Loucy (cell line): ENCODE data around the gene MRAS.

Experiments used
- H2AFZ ChIP-seq: fragments of 200-600 bp; sonication (generic); 2 replicates; pipeline ENCODE4 v1.6.0; 2016; ENCODE audit warnings: antibody characterized with exemption, mild to moderate bottlenecking, low read length, moderate library complexity
- H3F3A ChIP-seq: fragments of 200-600 bp; 2 replicates; pipeline ENCODE4 v1.6.0; 2016; ENCODE audit warnings: antibody characterized with exemption, low read depth, mild to moderate bottlenecking
- H3K27me3 ChIP-seq: fragments of 200-600 bp; sonication (generic); 2 replicates; pipeline ENCODE4 v1.6.1; 2014; ENCODE audit warnings: low read length, mild to moderate bottlenecking; ENCODE audit not compliant: insufficient read depth, poor library complexity, severe bottlenecking
- H3K36me3 ChIP-seq: fragments of 200-600 bp; sonication (generic); 2 replicates; pipeline ENCODE4 v1.6.1; 2016; ENCODE audit warnings: low read length; ENCODE audit not compliant: insufficient read depth
- H3K4me1 ChIP-seq: fragments of 200-600 bp; sonication (generic); 2 replicates; pipeline ENCODE4 v1.5.1; 2014; ENCODE audit warnings: low read length, mild to moderate bottlenecking; ENCODE audit not compliant: insufficient read depth, poor library complexity, severe bottlenecking
- H3K4me2 ChIP-seq: fragments of 200-600 bp; sonication (generic); 2 replicates; pipeline ENCODE4 v1.6.0; 2014; ENCODE audit warnings: antibody characterized with exemption, low read length, low read depth, mild to moderate bottlenecking; ENCODE audit not compliant: poor library complexity, severe bottlenecking
- H3K4me3 ChIP-seq: fragments of 200-600 bp; sonication (generic); 2 replicates; pipeline ENCODE4 v1.5.1; 2014; ENCODE audit warnings: low read length, mild to moderate bottlenecking, mixed read lengths; ENCODE audit not compliant: poor library complexity, severe bottlenecking
- H3K79me2 ChIP-seq: fragments of 200-600 bp; sonication (generic); 2 replicates; pipeline ENCODE4 v1.6.1; 2014; ENCODE audit warnings: low read length; ENCODE audit not compliant: insufficient read depth
- H3K9ac ChIP-seq: fragments of 200-600 bp; sonication (generic); 2 replicates; pipeline ENCODE4 v1.6.0; 2014; ENCODE audit warnings: mild to moderate bottlenecking, low read depth, low read length, moderate library complexity; ENCODE audit not compliant: poor library complexity, severe bottlenecking
- H3K9me2 ChIP-seq: fragments of 200-600 bp; sonication (generic); replicated peaks from 2 replicates; pipeline ENCODE4 v1.6.1; 2016; ENCODE audit warnings: low read depth, low read length, mixed read lengths
- H3K9me3 ChIP-seq: fragments of 200-600 bp; sonication (generic); 2 replicates; pipeline ENCODE4 v1.6.1; 2014; ENCODE audit warnings: mild to moderate bottlenecking, antibody characterized with exemption, low read length, low read depth; ENCODE audit not compliant: insufficient read depth
- H4K20me1 ChIP-seq: fragments of 200-600 bp; sonication (generic); 2 replicates; pipeline ENCODE4 v1.6.0; 2014; ENCODE audit warnings: antibody characterized with exemption, low read length, mild to moderate bottlenecking; ENCODE audit not compliant: insufficient read depth, poor library complexity, severe bottlenecking
- EZH2phosphoT487 ChIP-seq: fragments of 200-600 bp; IDR thresholded peaks from 2 replicates; pipeline ENCODE4 v1.6.1; 2018; ENCODE audit warnings: antibody characterized with exemption, mild to moderate bottlenecking, moderate library complexity, borderline replicate concordance
- TF ChIP-seq, protein P1 (sequence below): fragments of 200-600 bp; sonication (generic); conservative IDR thresholded peaks from 2 replicates; pipeline ENCODE4 v1.5.1; 2014; ENCODE audit warnings: mild to moderate bottlenecking, antibody characterized with exemption, low read length

The MRAS gene

GRCh38 chr3:138364356-138365252 is 16.2 kb downstream of the MRAS start:
- no peak overlapping the region for H2AFZ ChIP-seq
- H3K9ac ChIP-seq, result no peak overlapping the region
- H3K9me2 ChIP-seq, result no peaks in the 10 kb centered on the region
- no peak overlapping the region for H3K4me3 ChIP-seq
- no peaks in the 10 kb centered on the region for H3K9me3 ChIP-seq
- TF ChIP-seq, protein P1, sequence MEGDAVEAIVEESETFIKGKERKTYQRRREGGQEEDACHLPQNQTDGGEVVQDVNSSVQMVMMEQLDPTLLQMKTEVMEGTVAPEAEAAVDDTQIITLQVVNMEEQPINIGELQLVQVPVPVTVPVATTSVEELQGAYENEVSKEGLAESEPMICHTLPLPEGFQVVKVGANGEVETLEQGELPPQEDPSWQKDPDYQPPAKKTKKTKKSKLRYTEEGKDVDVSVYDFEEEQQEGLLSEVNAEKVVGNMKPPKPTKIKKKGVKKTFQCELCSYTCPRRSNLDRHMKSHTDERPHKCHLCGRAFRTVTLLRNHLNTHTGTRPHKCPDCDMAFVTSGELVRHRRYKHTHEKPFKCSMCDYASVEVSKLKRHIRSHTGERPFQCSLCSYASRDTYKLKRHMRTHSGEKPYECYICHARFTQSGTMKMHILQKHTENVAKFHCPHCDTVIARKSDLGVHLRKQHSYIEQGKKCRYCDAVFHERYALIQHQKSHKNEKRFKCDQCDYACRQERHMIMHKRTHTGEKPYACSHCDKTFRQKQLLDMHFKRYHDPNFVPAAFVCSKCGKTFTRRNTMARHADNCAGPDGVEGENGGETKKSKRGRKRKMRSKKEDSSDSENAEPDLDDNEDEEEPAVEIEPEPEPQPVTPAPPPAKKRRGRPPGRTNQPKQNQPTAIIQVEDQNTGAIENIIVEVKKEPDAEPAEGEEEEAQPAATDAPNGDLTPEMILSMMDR, result no peak
- no peak for TF ChIP-seq EZH2phosphoT487
- H3F3A ChIP-seq, result no peaks in the 10 kb centered on the region
- no peaks in the 10 kb centered on the region for H3K79me2 ChIP-seq
- H3K36me3 ChIP-seq, result no peaks in the 10 kb centered on the region
- no peak overlapping the region for H3K4me2 ChIP-seq
- no peaks in the 10 kb centered on the region for H4K20me1 ChIP-seq
- no peaks in the 10 kb centered on the region for H3K27me3 ChIP-seq
- H3K4me1 ChIP-seq, result peaks cover 7% of the 10 kb centered on the region

DNA sequence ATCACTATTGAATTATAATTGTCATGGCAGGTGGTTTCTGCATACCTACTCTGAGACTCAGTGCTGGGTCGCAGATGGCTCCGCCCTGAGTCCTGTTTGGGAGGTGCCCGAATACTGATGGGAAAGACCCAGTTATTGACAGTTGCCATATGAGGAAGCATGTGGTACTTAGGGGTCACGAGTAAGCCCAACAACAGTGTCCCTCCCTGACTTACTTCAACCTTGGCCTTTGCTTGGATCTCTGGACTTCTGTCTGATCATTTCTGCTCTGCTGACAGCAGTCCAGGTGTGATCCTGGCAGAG is 16.8 kb downstream of the MRAS start:
- peaks cover 7% of the 10 kb centered on the region for H3K4me1 ChIP-seq
- H3F3A ChIP-seq, result no peaks in the 10 kb centered on the region
- TF ChIP-seq EZH2phosphoT487, result no peak
- TF ChIP-seq, protein P1, result no peak
- no peak overlapping the region for H2AFZ ChIP-seq
- H3K9ac ChIP-seq, result no peak overlapping the region
- no peak overlapping the region for H3K4me2 ChIP-seq
- no peaks in the 10 kb centered on the region for H3K79me2 ChIP-seq
- H3K27me3 ChIP-seq, result no peaks in the 10 kb centered on the region
- no peaks in the 10 kb centered on the region for H4K20me1 ChIP-seq
- no peaks in the 10 kb centered on the region for H3K9me2 ChIP-seq
- H3K9me3 ChIP-seq, result no peaks in the 10 kb centered on the region
- no peaks in the 10 kb centered on the region for H3K36me3 ChIP-seq
- H3K4me3 ChIP-seq, result no peak overlapping the region

GRCh38 chr3:138366006-138366759 is 17.8 kb downstream of the MRAS start:
- Histone ChIP-seq H3K9me3 (no peaks in the 10 kb centered on the region), H3F3A (no peaks in the 10 kb centered on the region), H3K4me2 (no peak overlapping the region), H2AFZ (no peak overlapping the region), H3K27me3 (no peaks in the 10 kb centered on the region), H3K4me3 (no peak overlapping the region), H3K36me3 (no peaks in the 10 kb centered on the region), H3K9me2 (no peaks in the 10 kb centered on the region), H4K20me1 (no peaks in the 10 kb centered on the region), H3K9ac (no peak overlapping the region), H3K79me2 (no peaks in the 10 kb centered on the region), H3K4me1 (peaks cover 7% of the 10 kb centered on the region)
- TF ChIP-seq, protein P1, result no peak
- no peak for TF ChIP-seq EZH2phosphoT487
